Keratinocyte (primary cell): ENCODE data around the gene RAB3B. TPM values are rescaled to one million over a fixed set of nuclear protein-coding genes. Genes with fewer than 3 reads are reported as not detected.

Experiments used
- DNase-seq: peaks from one replicate; pipeline ENCODE4 v3.0.0-alpha.2; 2011; ENCODE audit warnings: low read depth, missing footprints, low spot score
- FAIRE-seq: peaks from 2 replicates; lab custom pipeline; 2011; peaks lifted over from hg19 to GRCh38; lab: Jason Lieb, UNC
- H2AFZ ChIP-seq: 2 replicates; pipeline ENCODE4 v1.6.0; 2012; ENCODE audit warnings: low read length, control low read depth, inconsistent platforms; ENCODE audit not compliant: control insufficient read depth
- H3K27ac ChIP-seq: 2 replicates; pipeline ENCODE4 v1.5.1; 2011; ENCODE audit warnings: low read length; ENCODE audit not compliant: control insufficient read depth, insufficient read depth
- H3K27me3 ChIP-seq: 3 replicates; pipeline ENCODE4 v1.6.0; 2011; ENCODE audit warnings: low read length; ENCODE audit not compliant: control insufficient read depth, insufficient read depth; ENCODE audit errors: extremely low read depth
- H3K36me3 ChIP-seq, 2 experiments: 2 replicates in 1 of 2; 3 replicates in 1 of 2; pipeline ENCODE4 v1.5.1; 2011; ENCODE audit warnings: low read length in 2 of 2, mild to moderate bottlenecking in 1 of 2; ENCODE audit not compliant: control insufficient read depth in 2 of 2, insufficient read depth in 2 of 2; ENCODE audit errors: extremely low read depth in 1 of 2
- H3K4me1 ChIP-seq: 3 replicates; pipeline ENCODE4 v1.5.1; 2011; ENCODE audit warnings: low read length; ENCODE audit not compliant: control insufficient read depth, insufficient read depth; ENCODE audit errors: extremely low read depth
- H3K4me2 ChIP-seq: 3 replicates; pipeline ENCODE4 v1.6.0; 2011; ENCODE audit warnings: low read depth, low read length; ENCODE audit not compliant: control insufficient read depth, insufficient read depth; ENCODE audit errors: extremely low read depth
- H3K4me3 ChIP-seq, 3 experiments: fragments of 200-600 bp in 1 of 3; sonication (generic) in 1 of 3; 2 replicates in 2 of 3; 3 replicates in 1 of 3; pipeline ENCODE4 v1.5.1; 2011 to 2016; ENCODE audit warnings: low read length in 3 of 3, mild to moderate bottlenecking in 3 of 3, control low read depth in 2 of 3, inconsistent platforms in 1 of 3, low read depth in 1 of 3, mixed read lengths in 1 of 3, mixed run types in 1 of 3, moderate library complexity in 1 of 3; ENCODE audit not compliant: control insufficient read depth in 2 of 3, insufficient read depth in 2 of 3; ENCODE audit errors: extremely low read depth in 1 of 3
- H3K79me2 ChIP-seq: 2 replicates; pipeline ENCODE4 v1.6.0; 2012; ENCODE audit warnings: low read length; ENCODE audit not compliant: control insufficient read depth, insufficient read depth
- H3K9ac ChIP-seq: 3 replicates; pipeline ENCODE4 v1.6.0; 2011; ENCODE audit warnings: low read length; ENCODE audit not compliant: control insufficient read depth, insufficient read depth; ENCODE audit errors: extremely low read depth
- H3K9me1 ChIP-seq: 3 replicates; pipeline ENCODE4 v1.6.0; 2011; ENCODE audit warnings: low read length; ENCODE audit not compliant: control insufficient read depth, insufficient read depth; ENCODE audit errors: extremely low read depth
- H3K9me3 ChIP-seq: 2 replicates; pipeline ENCODE4 v1.5.1; 2012; ENCODE audit warnings: low read depth, low read length; ENCODE audit not compliant: control insufficient read depth
- H4K20me1 ChIP-seq: 3 replicates; pipeline ENCODE4 v1.6.0; 2011; ENCODE audit warnings: low read length; ENCODE audit not compliant: control insufficient read depth, insufficient read depth; ENCODE audit errors: extremely low read depth
- EZH2 ChIP-seq: IDR thresholded peaks from one replicate; pipeline ENCODE4 v1.6.1; 2012; ENCODE audit warnings: inconsistent platforms, mild to moderate bottlenecking, low read length, moderate library complexity
- dilution Hi-C: fragments of 300-500 bp; cut with MboI; formaldehyde crosslinking; loops from one replicate; pipeline ENCODE4 v1.7.0; 2020; ENCODE audit warnings: low sequenced_read_pairs; ENCODE audit not compliant: extremely low pct_ligation_motif_present
- polyA plus RNA-seq, 5 experiments: library from polyadenylated mRNA; depleted of rRNA in 3 of 5; stranded (reverse) in 3 of 5; stranded (forward) in 1 of 5; unstranded in 1 of 5; fragments of >200 nt; gene quantifications; 1 replicate in 1 of 5; 2 replicates in 3 of 5; 3 replicates in 1 of 5; pipeline versions ENCODE4 v1.2.1 to v1.2.3, GENCODE V29; 2011 to 2012; ENCODE audit warnings: missing spikeins in 2 of 5, low read depth in 1 of 5, low replicate concordance in 1 of 5
- TF ChIP-seq, protein P1 (sequence below), 3 experiments: IDR thresholded peaks in 1 of 3; conservative IDR thresholded peaks in 1 of 3; optimal IDR thresholded peaks in 1 of 3; 2 replicates in 2 of 3; 3 replicates in 1 of 3; pipeline versions ENCODE3 to v1.5.1; 2011; ENCODE audit warnings: low read length in 3 of 3, mild to moderate bottlenecking in 3 of 3, moderate library complexity in 2 of 3, control low read depth in 1 of 3, inconsistent platforms in 1 of 3; ENCODE audit not compliant: insufficient read depth in 2 of 3; ENCODE audit errors: extremely low read depth in 1 of 3

RAB3B gene
- polyA plus RNA-seq, 1 donor (not counting 4 experiments of a cell fraction or from before 2014, with no cell fraction given) = 2.6 TPM

DNA sequence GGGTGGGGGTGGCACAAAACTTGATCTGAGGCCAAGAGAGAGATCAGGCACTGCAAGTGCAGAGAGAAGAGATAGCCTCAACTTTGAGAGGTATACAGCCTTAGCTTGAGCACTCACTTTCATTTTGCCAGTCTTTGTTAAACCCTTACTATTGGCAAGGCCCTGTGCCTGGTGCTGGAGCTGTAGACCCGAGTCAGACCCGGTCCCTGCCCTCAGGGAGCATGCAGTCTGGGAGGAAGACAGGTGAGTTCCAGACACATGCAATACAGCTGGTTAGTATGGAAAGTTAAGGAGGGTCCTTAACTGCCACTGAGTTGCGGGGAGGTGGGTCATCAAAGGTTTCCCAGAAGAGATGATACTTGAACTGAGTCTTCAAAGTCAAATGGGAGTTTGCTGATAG, 31.7 kb downstream of the RAB3B start:
- FAIRE-seq = no peak
- dilution Hi-C loops = no loop called here
- H3K27me3 ChIP-seq = no peaks in the 10 kb centered on the region

DNA sequence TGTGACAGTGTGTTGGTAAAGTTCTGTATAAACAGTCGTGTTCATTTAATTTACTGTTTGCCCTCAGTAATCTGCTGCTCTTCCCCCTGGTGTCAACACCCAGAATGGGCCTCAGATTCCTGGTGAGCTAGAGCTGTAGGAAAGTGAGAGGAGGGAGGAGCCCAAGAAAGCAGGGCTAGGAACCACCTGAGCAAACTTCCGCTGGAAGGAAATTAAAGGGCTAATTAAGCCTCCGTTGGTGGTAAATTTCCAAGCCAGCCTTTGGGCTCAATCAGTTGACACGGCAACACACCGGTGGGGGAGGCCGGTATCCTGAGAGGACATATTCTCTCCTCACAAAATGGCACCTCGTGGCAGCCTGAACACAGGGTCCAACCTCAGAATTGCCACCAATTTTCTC, 32.9 kb downstream of the RAB3B start:
- no peak for FAIRE-seq
- dilution Hi-C loops = no loop called here
- H2AFZ ChIP-seq = no peak overlapping the region

More for the DNA sequence above, 31.7 kb downstream of the RAB3B start:
- no peak overlapping the region for H3K9ac ChIP-seq
- no peak overlapping the region for H3K4me3 ChIP-seq
- H3K4me2 ChIP-seq = no peak overlapping the region
- no peaks in the 10 kb centered on the region for H3K36me3 ChIP-seq
- no peak for DNase-seq
- TF ChIP-seq, protein P1, sequence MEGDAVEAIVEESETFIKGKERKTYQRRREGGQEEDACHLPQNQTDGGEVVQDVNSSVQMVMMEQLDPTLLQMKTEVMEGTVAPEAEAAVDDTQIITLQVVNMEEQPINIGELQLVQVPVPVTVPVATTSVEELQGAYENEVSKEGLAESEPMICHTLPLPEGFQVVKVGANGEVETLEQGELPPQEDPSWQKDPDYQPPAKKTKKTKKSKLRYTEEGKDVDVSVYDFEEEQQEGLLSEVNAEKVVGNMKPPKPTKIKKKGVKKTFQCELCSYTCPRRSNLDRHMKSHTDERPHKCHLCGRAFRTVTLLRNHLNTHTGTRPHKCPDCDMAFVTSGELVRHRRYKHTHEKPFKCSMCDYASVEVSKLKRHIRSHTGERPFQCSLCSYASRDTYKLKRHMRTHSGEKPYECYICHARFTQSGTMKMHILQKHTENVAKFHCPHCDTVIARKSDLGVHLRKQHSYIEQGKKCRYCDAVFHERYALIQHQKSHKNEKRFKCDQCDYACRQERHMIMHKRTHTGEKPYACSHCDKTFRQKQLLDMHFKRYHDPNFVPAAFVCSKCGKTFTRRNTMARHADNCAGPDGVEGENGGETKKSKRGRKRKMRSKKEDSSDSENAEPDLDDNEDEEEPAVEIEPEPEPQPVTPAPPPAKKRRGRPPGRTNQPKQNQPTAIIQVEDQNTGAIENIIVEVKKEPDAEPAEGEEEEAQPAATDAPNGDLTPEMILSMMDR (optimal IDR thresholded peaks at IDR 0.05 in 1 of 3, IDR thresholded peaks at IDR 0.05 in 1 of 3, conservative IDR thresholded peaks at IDR 0.05 in 1 of 3; ENCODE audit: extremely low read depth in 1 of 3, insufficient read depth in 2 of 3, low read length in 3 of 3) = no peak
- TF ChIP-seq EZH2 = no peak
- H4K20me1 ChIP-seq = no peaks in the 10 kb centered on the region
- no peak overlapping the region for H2AFZ ChIP-seq
- no peaks in the 10 kb centered on the region for H3K79me2 ChIP-seq
- no peaks in the 10 kb centered on the region for H3K9me1 ChIP-seq
- no peaks in the 10 kb centered on the region for H3K4me1 ChIP-seq
- no peak overlapping the region for H3K27ac ChIP-seq
- H3K9me3 ChIP-seq = no peaks in the 10 kb centered on the region

More for the DNA sequence above, 32.9 kb downstream of the RAB3B start:
- H3K9me1 ChIP-seq = no peaks in the 10 kb centered on the region
- no peaks in the 10 kb centered on the region for H3K4me1 ChIP-seq
- H3K9ac ChIP-seq = no peak overlapping the region
- H3K36me3 ChIP-seq = no peaks in the 10 kb centered on the region
- no peak overlapping the region for H3K27ac ChIP-seq
- H3K79me2 ChIP-seq = no peaks in the 10 kb centered on the region
- H3K27me3 ChIP-seq = no peaks in the 10 kb centered on the region
- H3K9me3 ChIP-seq = no peaks in the 10 kb centered on the region
- no peak for DNase-seq
- H3K4me3 ChIP-seq = no peak overlapping the region
- no peaks in the 10 kb centered on the region for H4K20me1 ChIP-seq
- no peak for TF ChIP-seq EZH2
- TF ChIP-seq, protein P1 (optimal IDR thresholded peaks at IDR 0.05 in 1 of 3, IDR thresholded peaks at IDR 0.05 in 1 of 3, conservative IDR thresholded peaks at IDR 0.05 in 1 of 3; ENCODE audit: extremely low read depth in 1 of 3, insufficient read depth in 2 of 3, low read length in 3 of 3) = no peak
- no peak overlapping the region for H3K4me2 ChIP-seq
